Esophagus squamous epithelium (tissue), 4 donors: ENCODE measurements around the gene HPCAL1.

Experiments
- CTCF ChIP-seq, 6 experiments: fragments of 450-650 bp in 4 of 6; fragments of 200-600 bp in 2 of 6; sonication (generic) in 2 of 6; IDR thresholded peaks; one replicate each; pipeline ENCODE4 v1.5.1; 2016 to 2019; ENCODE audit warnings: antibody characterized with exemption in 6 of 6, mild to moderate bottlenecking in 4 of 6, moderate library complexity in 4 of 6
- POLR2A ChIP-seq, 4 donors: fragments of 450-650 bp; IDR thresholded peaks; one replicate each; pipeline ENCODE4 v1.6.1; 2017; ENCODE audit warnings: antibody characterized with exemption in 4 of 4, mild to moderate bottlenecking in 4 of 4, moderate library complexity in 3 of 4

GRCh38 chr2:10462178-10463083 lies 159.7 kb downstream of the HPCAL1 start:
- TF ChIP-seq CTCF (IDR thresholded peaks at IDR 0.05) (no peak), POLR2A (IDR thresholded peaks at IDR 0.05) (no peak)
